ENCODE data around the gene CENPB. TPM values are rescaled to one million over a fixed set of nuclear protein-coding genes. Genes with fewer than 3 reads are reported as not detected.

Gene CENPB
- total RNA-seq, 1 donor from 2014 or later = 46.4 TPM

DNA sequence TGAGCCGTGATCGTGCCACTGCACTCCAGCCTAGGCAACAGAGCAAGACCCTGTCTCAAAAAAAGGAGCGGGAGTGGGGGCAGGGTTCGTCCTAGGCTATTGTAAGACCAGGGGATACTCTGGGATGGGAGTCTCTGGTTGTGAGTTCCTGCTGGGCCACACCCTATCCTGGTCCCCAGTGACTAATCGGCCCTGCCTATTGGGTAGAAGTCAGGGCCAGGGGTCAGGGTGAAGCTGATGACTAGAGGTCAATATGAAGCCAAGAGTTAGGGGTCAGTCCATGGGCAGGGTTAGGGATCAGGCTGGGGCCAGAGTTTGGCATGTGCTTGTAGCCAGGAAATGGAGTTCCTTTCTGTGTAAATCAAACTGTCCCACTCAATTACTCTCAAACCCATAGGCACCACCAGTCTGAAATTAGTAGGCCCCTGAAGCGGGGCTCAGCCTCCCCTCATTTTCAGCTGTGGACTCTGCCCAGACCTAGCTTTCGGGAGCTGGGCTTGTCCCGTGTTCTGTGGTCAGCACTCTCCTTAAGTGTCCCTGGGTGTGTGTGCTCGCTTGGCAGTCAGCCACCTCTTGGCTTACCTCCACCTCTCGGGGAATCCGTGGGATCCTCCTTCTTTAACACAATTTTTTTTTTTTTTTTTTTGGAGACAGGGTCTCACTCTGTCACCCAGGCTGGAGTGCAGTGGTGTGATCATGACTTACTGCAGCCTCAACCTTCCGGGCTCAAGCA lies 52.3 kb downstream of the CENPB start:
- Histone ChIP-seq H3K9ac (ENCODE audit: low read depth in 1 of 3, low read length in 3 of 3) (no peak overlapping the region), H3K27me3 (ENCODE audit: control insufficient read depth in 3 of 3, insufficient read depth in 3 of 3, low read length in 3 of 3) (peaks cover 15 to 27% (median 15%) of the 10 kb centered on the region in 3 donors), H3K9me3 (ENCODE audit: control insufficient read depth in 3 of 3, low read length in 3 of 3) (no peaks in the 10 kb centered on the region), H3K27ac (ENCODE audit: low read depth, low read length) (peak overlapping the region; percentile 47), H3K4me1 (ENCODE audit: control insufficient read depth in 3 of 3, insufficient read depth in 3 of 3, low read length in 3 of 3) (peaks cover 15 to 27% (median 23%) of the 10 kb centered on the region in 3 donors), H3K36me3 (ENCODE audit: control insufficient read depth in 3 of 3, insufficient read depth in 3 of 3, low read length in 3 of 3) (no peaks in the 10 kb centered on the region), H3K4me3 (ENCODE audit: low read length in 3 of 3) (peak overlapping the region in 2 of 3 donors; percentile 70)

Other genes starting within 250 kb of the CENPB start
- not detected for gene GFRA4, start 123.3 kb downstream of the CENPB start, total RNA-seq
- 30.8 TPM for gene ADAM33, start 104.7 kb downstream of the CENPB start, total RNA-seq
- 2.1 TPM for gene SIGLEC1, start 74.1 kb downstream of the CENPB start, total RNA-seq
- gene HSPA12B, start 54.1 kb downstream of the CENPB start, total RNA-seq = 14.6 TPM
- gene ADISSP, start 19.0 kb downstream of the CENPB start, total RNA-seq = 9.4 TPM
- gene SPEF1, start 5.3 kb downstream of the CENPB start, total RNA-seq = not detected
- gene CDC25B, start 9.6 kb upstream of the CENPB start, total RNA-seq = 28.7 TPM
- 8.9 TPM for gene AP5S1, start 33.8 kb upstream of the CENPB start, total RNA-seq
- gene MAVS, start 60.1 kb upstream of the CENPB start, total RNA-seq = 14.6 TPM
- gene PANK2, start 102.6 kb upstream of the CENPB start, total RNA-seq = 39.7 TPM
- 8.9 TPM for gene RNF24, start 228.8 kb upstream of the CENPB start, total RNA-seq

All from skeletal muscle tissue (tissue), 4 donors.